Measurements from ENCODE around the gene IL4R. TPM values are rescaled to one million over a fixed set of nuclear protein-coding genes. Genes with fewer than 3 reads are reported as not detected.

The IL4R gene
- total and polyA plus RNA-seq, 10 of the 15 experiments (the other 5 are each of a cell fraction or from before 2014, with no cell fraction given), result 2.6 to 70.4 (median 36.6) TPM

GRCh38 chr16:27398894-27399853 is 85.4 kb downstream of the IL4R start (continued):
- TF ChIP-seq SREBF1 (IDR thresholded peaks at IDR 0.05; ENCODE audit: low read length) (no peak), SUPT20H (IDR thresholded peaks at IDR 0.05; ENCODE audit: borderline replicate concordance, control insufficient read depth, low read depth, low read length) (no peak), EP300 (IDR thresholded peaks at IDR 0.05; ENCODE audit: borderline replicate concordance in 1 of 2, control insufficient read depth in 1 of 2, low read depth in 2 of 2, low read length in 2 of 2) (peak; percentile 74 to 92), ZNF217 (IDR thresholded peaks at IDR 0.05) (peak; percentile 11; the same call in 1 of the 2 replicates), MYB (IDR thresholded peaks at IDR 0.05; ENCODE audit: borderline replicate concordance, low read depth, low read length) (no peak), KDM1A (IDR thresholded peaks at IDR 0.05; ENCODE audit: borderline replicate concordance) (no peak), NFYB (IDR thresholded peaks at IDR 0.05; ENCODE audit: insufficient read depth, low read depth, low read length) (peak; percentile 71; the same call in 1 of the 2 replicates), FOXM1 (IDR thresholded peaks at IDR 0.05; ENCODE audit: low read depth, low read length) (no peak), CHD2 (IDR thresholded peaks at IDR 0.05; ENCODE audit: borderline replicate concordance, low read depth, low read length) (no peak), MAX (IDR thresholded peaks at IDR 0.05; ENCODE audit: low read depth, low read length) (no peak), ETV6 (conservative IDR thresholded peaks at IDR 0.05 in 1 of 2, IDR thresholded peaks at IDR 0.05 in 1 of 2; ENCODE audit: borderline replicate concordance in 1 of 2, low read depth in 1 of 2) (no peak), ZNF622 (IDR thresholded peaks at IDR 0.05) (no peak), SKIL (IDR thresholded peaks at IDR 0.05; ENCODE audit: low read depth, poor library complexity, severe bottlenecking) (peak; percentile 42), NRF1 (conservative IDR thresholded peaks at IDR 0.05; ENCODE audit: low read depth, low read length) (no peak), ATF2 (IDR thresholded peaks at IDR 0.05; ENCODE audit: low read length) (no peak), STAT1 (conservative IDR thresholded peaks at IDR 0.05) (no peak), NBN (IDR thresholded peaks at IDR 0.05) (0 out of 2 replicates have a peak, but pooled peaks have one; percentile 54), ZNF274 (IDR thresholded peaks at IDR 0.05; ENCODE audit: insufficient read depth, insufficient read length) (no peak), MEF2A (IDR thresholded peaks at IDR 0.05; ENCODE audit: insufficient read depth, low read depth, low read length) (peak; percentile 93), NFIC (IDR thresholded peaks at IDR 0.05; ENCODE audit: low read depth, low read length) (no peak)
- TF ChIP-seq, protein P1, sequence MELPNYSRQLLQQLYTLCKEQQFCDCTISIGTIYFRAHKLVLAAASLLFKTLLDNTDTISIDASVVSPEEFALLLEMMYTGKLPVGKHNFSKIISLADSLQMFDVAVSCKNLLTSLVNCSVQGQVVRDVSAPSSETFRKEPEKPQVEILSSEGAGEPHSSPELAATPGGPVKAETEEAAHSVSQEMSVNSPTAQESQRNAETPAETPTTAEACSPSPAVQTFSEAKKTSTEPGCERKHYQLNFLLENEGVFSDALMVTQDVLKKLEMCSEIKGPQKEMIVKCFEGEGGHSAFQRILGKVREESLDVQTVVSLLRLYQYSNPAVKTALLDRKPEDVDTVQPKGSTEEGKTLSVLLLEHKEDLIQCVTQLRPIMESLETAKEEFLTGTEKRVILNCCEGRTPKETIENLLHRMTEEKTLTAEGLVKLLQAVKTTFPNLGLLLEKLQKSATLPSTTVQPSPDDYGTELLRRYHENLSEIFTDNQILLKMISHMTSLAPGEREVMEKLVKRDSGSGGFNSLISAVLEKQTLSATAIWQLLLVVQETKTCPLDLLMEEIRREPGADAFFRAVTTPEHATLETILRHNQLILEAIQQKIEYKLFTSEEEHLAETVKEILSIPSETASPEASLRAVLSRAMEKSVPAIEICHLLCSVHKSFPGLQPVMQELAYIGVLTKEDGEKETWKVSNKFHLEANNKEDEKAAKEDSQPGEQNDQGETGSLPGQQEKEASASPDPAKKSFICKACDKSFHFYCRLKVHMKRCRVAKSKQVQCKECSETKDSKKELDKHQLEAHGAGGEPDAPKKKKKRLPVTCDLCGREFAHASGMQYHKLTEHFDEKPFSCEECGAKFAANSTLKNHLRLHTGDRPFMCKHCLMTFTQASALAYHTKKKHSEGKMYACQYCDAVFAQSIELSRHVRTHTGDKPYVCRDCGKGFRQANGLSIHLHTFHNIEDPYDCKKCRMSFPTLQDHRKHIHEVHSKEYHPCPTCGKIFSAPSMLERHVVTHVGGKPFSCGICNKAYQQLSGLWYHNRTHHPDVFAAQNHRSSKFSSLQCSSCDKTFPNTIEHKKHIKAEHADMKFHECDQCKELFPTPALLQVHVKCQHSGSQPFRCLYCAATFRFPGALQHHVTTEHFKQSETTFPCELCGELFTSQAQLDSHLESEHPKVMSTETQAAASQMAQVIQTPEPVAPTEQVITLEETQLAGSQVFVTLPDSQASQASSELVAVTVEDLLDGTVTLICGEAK (IDR thresholded peaks at IDR 0.05; ENCODE audit: borderline replicate concordance), result peak; percentile 93
